Activated T-cell treated with anti-CD3 and anti-CD28 coated beads, Interleukin-2, amount 50 U/mL, for 24 hours (primary cell): ENCODE data around the gene NUP205.

ENCODE experiments used
- DNase-seq: peaks from one replicate; pipeline ENCODE4 v3.0.0-alpha.2; 2020
- H3K27ac Mint-ChIP-seq: 2 replicates; pipeline ENCODE4 v1.8.0; 2020; ENCODE audit warnings: mild to moderate bottlenecking, mixed read lengths
- H3K27me3 Mint-ChIP-seq: 2 replicates; pipeline ENCODE4 v1.8.0; 2020; ENCODE audit warnings: mixed read lengths
- H3K36me3 Mint-ChIP-seq: 2 replicates; pipeline ENCODE4 v1.8.0; 2020; ENCODE audit warnings: low read depth, mixed read lengths
- H3K4me1 Mint-ChIP-seq: 2 replicates; pipeline ENCODE4 v1.8.0; 2020; ENCODE audit warnings: low read depth, mixed read lengths
- H3K4me3 Mint-ChIP-seq: 2 replicates; pipeline ENCODE4 v1.8.0; 2020; ENCODE audit warnings: mild to moderate bottlenecking, moderate library complexity, mixed read lengths
- H3K9me3 Mint-ChIP-seq: 2 replicates; pipeline ENCODE4 v1.8.0; 2020; ENCODE audit warnings: mixed read lengths

The NUP205 gene

GRCh38 chr7:135571834-135572233 lies 14.1 kb downstream of the NUP205 start:
- Mint-ChIP-seq H3K36me3 (peaks cover 71% of the 10 kb centered on the region), H3K27me3 (no peaks in the 10 kb centered on the region), H3K9me3 (no peaks in the 10 kb centered on the region), H3K27ac (no peak overlapping the region), H3K4me3 (no peak overlapping the region), H3K4me1 (peaks cover 24% of the 10 kb centered on the region)
- no peak for DNase-seq

DNA sequence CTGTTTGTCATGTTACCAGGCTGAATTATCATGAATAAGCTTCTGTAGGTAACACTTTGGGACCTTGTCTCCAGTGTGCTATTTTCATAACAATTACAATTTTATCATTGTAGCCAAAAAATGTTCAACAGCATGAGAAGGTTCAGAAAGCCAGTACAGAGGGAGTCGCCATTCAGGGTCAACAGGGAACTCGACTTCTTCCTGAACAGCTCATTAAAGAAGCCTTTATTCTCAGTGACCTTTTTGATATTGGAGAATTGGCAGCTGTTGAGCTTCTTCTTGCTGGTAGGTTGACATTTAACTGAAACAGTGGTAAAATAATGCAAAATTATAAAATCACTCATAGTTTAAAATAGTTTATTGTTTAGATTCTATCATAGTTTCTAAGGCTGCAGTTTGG lies 15.8 kb downstream of the NUP205 start:
- Mint-ChIP-seq H3K27ac (no peak overlapping the region), H3K27me3 (no peaks in the 10 kb centered on the region), H3K4me3 (no peak overlapping the region), H3K9me3 (no peaks in the 10 kb centered on the region), H3K4me1 (peaks cover 21% of the 10 kb centered on the region), H3K36me3 (peaks cover 80% of the 10 kb centered on the region)
- DNase-seq = no peak

DNA sequence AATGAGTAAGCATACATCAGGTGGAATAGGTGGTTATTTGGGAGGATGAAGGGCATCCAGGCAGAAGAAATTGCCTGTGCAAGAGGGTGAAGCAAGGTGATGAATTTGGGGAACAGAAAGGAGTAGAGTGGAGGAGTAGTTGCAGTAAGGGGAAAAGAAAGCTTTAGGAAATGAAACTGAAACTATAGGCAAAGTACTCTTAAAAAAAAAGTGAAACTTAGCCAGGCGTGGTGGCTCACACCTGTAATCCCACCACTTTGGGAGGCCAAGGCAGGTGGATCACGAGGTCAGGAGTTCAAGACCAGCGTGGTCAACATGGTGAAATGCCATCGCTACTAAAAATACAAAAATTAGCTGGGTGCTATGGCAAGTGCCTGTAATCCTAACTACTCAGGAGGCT lies 17.6 kb downstream of the NUP205 start:
- Mint-ChIP-seq H3K36me3 (peaks cover 89% of the 10 kb centered on the region), H3K9me3 (no peaks in the 10 kb centered on the region)

DNA sequence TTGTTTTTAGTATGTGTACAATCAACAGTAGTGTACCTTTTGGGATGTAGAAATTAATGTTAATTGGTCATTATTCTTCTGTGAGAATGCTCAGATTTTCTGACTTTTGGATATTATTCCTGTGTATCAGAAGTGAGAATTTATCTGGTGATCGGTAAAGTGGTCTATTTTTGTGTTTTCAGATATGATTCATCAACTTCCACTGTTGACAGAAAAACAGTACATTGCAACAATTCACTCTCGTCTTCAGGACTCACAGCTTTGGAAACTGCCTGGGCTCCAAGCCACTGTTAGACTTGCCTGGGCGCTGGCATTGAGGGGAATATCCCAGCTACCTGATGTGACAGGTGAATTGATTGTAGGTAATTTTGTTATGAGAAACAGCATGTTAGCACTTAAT lies 20.9 kb downstream of the NUP205 start:
- Mint-ChIP-seq H3K36me3 (peaks cover 87% of the 10 kb centered on the region), H3K27me3 (no peaks in the 10 kb centered on the region), H3K9me3 (no peaks in the 10 kb centered on the region), H3K27ac (no peak overlapping the region), H3K4me1 (peaks cover 11% of the 10 kb centered on the region), H3K4me3 (no peak overlapping the region)
- no peak for DNase-seq

More for the DNA sequence above, 17.6 kb downstream of the NUP205 start:
- Mint-ChIP-seq H3K27me3 (no peaks in the 10 kb centered on the region), H3K4me1 (peaks cover 14% of the 10 kb centered on the region), H3K4me3 (no peak overlapping the region), H3K27ac (peak overlapping the region; percentile 40)
- no peak for DNase-seq

GRCh38 chr7:135584362-135585353 lies 26.9 kb downstream of the NUP205 start:
- no peaks in the 10 kb centered on the region for H3K4me1 Mint-ChIP-seq
- H3K4me3 Mint-ChIP-seq = no peak overlapping the region
- DNase-seq = no peak
- peaks cover 84% of the 10 kb centered on the region for H3K36me3 Mint-ChIP-seq
- H3K9me3 Mint-ChIP-seq = no peaks in the 10 kb centered on the region
- H3K27me3 Mint-ChIP-seq = no peaks in the 10 kb centered on the region
- no peak overlapping the region for H3K27ac Mint-ChIP-seq

DNA sequence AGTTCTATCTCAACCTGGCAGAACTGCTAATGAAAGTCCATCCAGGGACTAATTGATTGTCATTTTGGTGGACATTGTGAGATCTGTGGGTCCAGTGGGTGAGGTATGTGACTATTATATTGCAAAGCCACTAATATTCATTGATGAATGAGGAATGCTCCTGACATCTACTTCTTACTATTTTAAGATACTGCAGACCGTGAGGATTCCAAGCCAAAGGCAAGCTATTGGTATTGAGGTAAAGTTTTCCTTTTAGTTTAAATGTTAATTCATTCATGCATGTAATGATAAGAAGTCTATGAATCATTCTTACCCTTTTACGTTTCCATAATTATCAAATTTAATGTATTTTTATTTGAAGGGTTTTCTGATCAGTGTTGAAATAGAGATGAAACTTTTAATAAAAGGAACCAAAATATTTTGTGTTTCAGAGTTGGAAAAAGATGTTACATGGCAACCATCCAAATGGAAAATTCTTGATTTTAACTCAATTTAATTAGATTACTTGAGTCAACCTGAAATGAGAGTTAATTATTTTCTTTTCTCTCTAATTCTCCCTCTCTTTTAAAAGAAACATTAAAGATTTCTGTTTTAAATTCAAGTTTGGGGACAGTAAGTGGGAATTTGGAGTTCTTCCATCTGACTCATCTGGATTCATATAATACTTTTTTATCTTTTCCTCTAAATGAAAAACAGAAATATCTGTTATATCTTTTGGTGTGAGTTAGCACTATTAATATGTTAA lies 39.6 kb downstream of the NUP205 start:
- no peaks in the 10 kb centered on the region for H3K9me3 Mint-ChIP-seq
- H3K4me1 Mint-ChIP-seq = peaks cover 3% of the 10 kb centered on the region
- H3K4me3 Mint-ChIP-seq = no peak overlapping the region
- DNase-seq = no peak
- no peaks in the 10 kb centered on the region for H3K27me3 Mint-ChIP-seq
- H3K36me3 Mint-ChIP-seq = peaks cover 92% of the 10 kb centered on the region
- H3K27ac Mint-ChIP-seq = no peak overlapping the region

GRCh38 chr7:135597926-135598305 lies 40.2 kb downstream of the NUP205 start:
- DNase-seq = no peak
- Mint-ChIP-seq H3K27me3 (no peaks in the 10 kb centered on the region), H3K36me3 (peaks cover 92% of the 10 kb centered on the region), H3K4me1 (peaks cover 3% of the 10 kb centered on the region), H3K9me3 (no peaks in the 10 kb centered on the region), H3K27ac (no peak overlapping the region), H3K4me3 (no peak overlapping the region)

DNA sequence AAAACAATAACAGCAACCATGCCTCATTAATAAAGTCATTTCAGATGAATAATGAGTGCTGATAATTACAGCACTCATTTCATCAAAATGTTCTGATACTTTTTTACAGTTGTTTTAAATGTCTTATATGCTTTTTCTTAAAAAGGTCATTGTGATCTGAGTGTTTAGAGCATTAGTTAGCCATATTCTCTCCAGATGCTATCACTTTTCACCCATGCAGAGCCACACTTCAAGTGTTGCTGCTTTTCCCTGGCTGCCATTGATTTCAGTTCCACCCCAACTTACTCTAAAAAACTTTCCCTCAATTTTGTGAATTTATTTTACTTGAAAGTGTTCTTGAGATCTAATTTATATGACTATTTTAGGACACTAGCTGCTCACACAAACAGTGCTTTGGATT lies 41.8 kb downstream of the NUP205 start:
- H3K27ac Mint-ChIP-seq = peak overlapping the region; percentile 66
- H3K4me1 Mint-ChIP-seq = peaks cover 3% of the 10 kb centered on the region
- H3K4me3 Mint-ChIP-seq = no peak overlapping the region
- no peak for DNase-seq
- H3K27me3 Mint-ChIP-seq = no peaks in the 10 kb centered on the region
- H3K9me3 Mint-ChIP-seq = no peaks in the 10 kb centered on the region
- H3K36me3 Mint-ChIP-seq = peaks cover 94% of the 10 kb centered on the region

DNA sequence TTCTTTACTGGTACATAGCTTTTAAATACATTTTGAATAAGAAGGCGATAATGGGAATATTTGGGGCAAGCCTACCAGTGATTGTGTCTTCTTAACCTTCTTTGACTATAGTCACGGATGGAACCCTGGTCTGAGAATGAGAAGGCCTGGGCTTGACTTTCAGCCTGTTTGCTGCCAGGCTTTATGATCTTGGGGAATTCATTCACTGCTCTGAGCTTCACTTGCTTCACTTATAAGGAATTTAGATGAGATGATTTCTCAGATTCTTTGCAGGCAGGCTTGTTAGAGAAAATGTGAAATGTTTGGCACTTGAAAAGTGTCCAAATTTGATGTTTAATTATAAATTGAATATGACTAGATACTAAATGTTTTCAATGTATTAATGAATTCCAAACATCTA lies 42.5 kb downstream of the NUP205 start:
- Mint-ChIP-seq H3K4me3 (no peak overlapping the region), H3K27me3 (no peaks in the 10 kb centered on the region), H3K27ac (no peak overlapping the region), H3K36me3 (peaks cover 94% of the 10 kb centered on the region), H3K9me3 (no peaks in the 10 kb centered on the region), H3K4me1 (peaks cover 3% of the 10 kb centered on the region)
- DNase-seq = no peak

GRCh38 chr7:135601182-135601581 lies 43.5 kb downstream of the NUP205 start:
- Mint-ChIP-seq H3K9me3 (no peaks in the 10 kb centered on the region), H3K27ac (peak overlapping the region; percentile 55), H3K4me3 (no peak overlapping the region), H3K36me3 (peaks cover 94% of the 10 kb centered on the region), H3K4me1 (peaks cover 3% of the 10 kb centered on the region), H3K27me3 (no peaks in the 10 kb centered on the region)
- DNase-seq = no peak

GRCh38 chr7:135602304-135602703 lies 44.6 kb downstream of the NUP205 start:
- peaks cover 3% of the 10 kb centered on the region for H3K4me1 Mint-ChIP-seq
- H3K27me3 Mint-ChIP-seq = no peaks in the 10 kb centered on the region
- no peaks in the 10 kb centered on the region for H3K9me3 Mint-ChIP-seq
- H3K4me3 Mint-ChIP-seq = no peak overlapping the region
- DNase-seq = no peak
- H3K27ac Mint-ChIP-seq = peak overlapping the region; percentile 5
- H3K36me3 Mint-ChIP-seq = peaks cover 96% of the 10 kb centered on the region

DNA sequence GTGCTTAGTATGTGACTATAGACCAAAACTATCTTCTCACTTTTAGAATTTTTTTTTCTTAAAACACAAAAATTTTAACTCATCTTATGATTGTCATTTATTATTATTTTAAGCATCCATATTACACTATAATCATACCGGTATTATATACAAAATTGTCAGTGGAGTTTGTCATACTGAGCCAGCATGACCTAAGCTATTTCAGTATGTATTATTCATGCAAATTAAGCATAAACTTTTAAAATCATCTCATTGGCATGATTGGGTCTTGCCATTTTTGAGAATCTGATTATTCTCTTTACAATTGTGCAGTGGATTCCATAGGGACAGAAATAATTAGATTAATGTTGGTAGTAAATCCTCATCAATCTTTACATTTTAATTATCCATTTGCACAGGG lies 58.4 kb downstream of the NUP205 start:
- H3K36me3 Mint-ChIP-seq = peaks cover 89% of the 10 kb centered on the region
- no peaks in the 10 kb centered on the region for H3K4me1 Mint-ChIP-seq
- no peak overlapping the region for H3K27ac Mint-ChIP-seq
- no peaks in the 10 kb centered on the region for H3K27me3 Mint-ChIP-seq
- H3K4me3 Mint-ChIP-seq = no peak overlapping the region
- no peaks in the 10 kb centered on the region for H3K9me3 Mint-ChIP-seq
- no peak for DNase-seq

- H3K27ac Mint-ChIP-seq = peak overlapping the region; percentile 45
These were observed 60.1 kb downstream of the NUP205 start for GRCh38 chr7:135617781-135618180.

GRCh38 chr7:135618510-135618909 lies 60.8 kb downstream of the NUP205 start:
- H3K9me3 Mint-ChIP-seq = no peaks in the 10 kb centered on the region
- no peaks in the 10 kb centered on the region for H3K4me1 Mint-ChIP-seq
- H3K36me3 Mint-ChIP-seq = peaks cover 85% of the 10 kb centered on the region
- H3K27me3 Mint-ChIP-seq = no peaks in the 10 kb centered on the region
- no peak overlapping the region for H3K4me3 Mint-ChIP-seq
- H3K27ac Mint-ChIP-seq = no peak overlapping the region
- no peak for DNase-seq

More at GRCh38 chr7:135617781-135618180, 60.1 kb downstream of the NUP205 start:
- Mint-ChIP-seq H3K4me1 (no peaks in the 10 kb centered on the region), H3K36me3 (peaks cover 86% of the 10 kb centered on the region), H3K9me3 (no peaks in the 10 kb centered on the region), H3K27me3 (no peaks in the 10 kb centered on the region), H3K4me3 (no peak overlapping the region)
- DNase-seq = no peak

GRCh38 chr7:135620447-135620846 lies 62.7 kb downstream of the NUP205 start:
- Mint-ChIP-seq H3K36me3 (peaks cover 90% of the 10 kb centered on the region), H3K9me3 (no peaks in the 10 kb centered on the region), H3K27ac (no peak overlapping the region)

More at GRCh38 chr7:135620447-135620846, 62.7 kb downstream of the NUP205 start:
- DNase-seq = no peak
- Mint-ChIP-seq H3K27me3 (no peaks in the 10 kb centered on the region), H3K4me1 (no peaks in the 10 kb centered on the region), H3K4me3 (no peak overlapping the region)
